Smooth muscle cell (in vitro differentiated cells): ENCODE results near the gene ADH1C. TPM values are rescaled to one million over a fixed set of nuclear protein-coding genes. Genes with fewer than 3 reads are reported as not detected.
"Not testable (repeated sequence)": the region's sequence is repeated elsewhere in the genome, so short reads cannot be mapped to it uniquely, and the experiment has no call there.

Experiments used
- DNase-seq: peaks from one replicate; lab custom pipeline; 2025; ENCODE audit not compliant: unreplicated experiment; lab: John Stamatoyannopoulos, UW
- H2AFZ ChIP-seq: fragments of 200-600 bp; sonication (generic); 2 replicates; pipeline ENCODE4 v1.6.0; 2016; ENCODE audit warnings: antibody characterized with exemption, low read depth, mild to moderate bottlenecking
- H3F3A ChIP-seq: fragments of 200-600 bp; sonication (generic); 2 replicates; pipeline ENCODE4 v1.6.0; 2017; ENCODE audit warnings: antibody characterized with exemption, low read depth
- H3K27ac ChIP-seq: fragments of 200-600 bp; sonication (generic); 2 replicates; pipeline ENCODE4 v1.5.1; 2016; ENCODE audit warnings: low read depth, mild to moderate bottlenecking
- H3K27me3 ChIP-seq: fragments of 200-600 bp; sonication (generic); 2 replicates; pipeline ENCODE4 v1.6.1; 2016; ENCODE audit warnings: low read depth, mild to moderate bottlenecking
- H3K36me3 ChIP-seq: fragments of 200-600 bp; sonication (generic); 2 replicates; pipeline ENCODE4 v1.5.1; 2016; ENCODE audit warnings: low read depth
- H3K4me1 ChIP-seq: fragments of 200-600 bp; sonication (generic); 2 replicates; pipeline ENCODE4 v1.5.1; 2016; ENCODE audit warnings: low read depth
- H3K4me2 ChIP-seq: fragments of 200-600 bp; sonication (generic); 2 replicates; pipeline ENCODE4 v1.6.0; 2016; ENCODE audit warnings: mild to moderate bottlenecking
- H3K4me3 ChIP-seq: fragments of 200-600 bp; sonication (generic); 2 replicates; pipeline ENCODE4 v1.5.1; 2016; ENCODE audit warnings: mild to moderate bottlenecking
- H3K79me2 ChIP-seq: fragments of 200-600 bp; sonication (generic); 2 replicates; pipeline ENCODE4 v1.6.0; 2016; ENCODE audit warnings: low read depth, mild to moderate bottlenecking
- H3K9ac ChIP-seq: fragments of 200-600 bp; sonication (generic); 2 replicates; pipeline ENCODE4 v1.6.0; 2016; ENCODE audit warnings: low read depth
- H3K9me3 ChIP-seq: fragments of 200-600 bp; sonication (generic); replicated peaks from 2 replicates; pipeline ENCODE4 v1.5.1; 2016; ENCODE audit warnings: low read depth
- H4K20me1 ChIP-seq: fragments of 200-600 bp; sonication (generic); 2 replicates; pipeline ENCODE4 v1.6.0; 2016; ENCODE audit warnings: low read depth
- WGBS: methylation state at CpG from one replicate; pipeline ENCODE4 v1.1.7; 2016; ENCODE audit warnings: low lambda C conversion rate; 5-methylcytosine and 5-hydroxymethylcytosine counted together
- polyA plus RNA-seq: library from polyadenylated mRNA; unstranded; fragments of >200 nt; fragmentation: Nextera tagmentation; extraction: Ambion mirVana; gene quantifications from 2 replicates; pipeline ENCODE4 v1.2.1, GENCODE V29; 2016
- total RNA-seq: library from RNA; depleted of rRNA; stranded (reverse); fragments of >200 nt; gene quantifications from 2 replicates; pipeline ENCODE4 v1.2.3, GENCODE V29; 2014
- TF ChIP-seq, protein P1 (sequence below): fragments of 200-600 bp; sonication (generic); IDR thresholded peaks from 2 replicates; pipeline ENCODE4 v1.5.1; 2017; ENCODE audit warnings: borderline replicate concordance, mild to moderate bottlenecking, antibody characterized with exemption; ENCODE audit not compliant: insufficient read depth, poor library complexity, severe bottlenecking

ADH1C gene
- total and polyA plus RNA-seq, 2 experiments from 2014 or later, result not detected

DNA sequence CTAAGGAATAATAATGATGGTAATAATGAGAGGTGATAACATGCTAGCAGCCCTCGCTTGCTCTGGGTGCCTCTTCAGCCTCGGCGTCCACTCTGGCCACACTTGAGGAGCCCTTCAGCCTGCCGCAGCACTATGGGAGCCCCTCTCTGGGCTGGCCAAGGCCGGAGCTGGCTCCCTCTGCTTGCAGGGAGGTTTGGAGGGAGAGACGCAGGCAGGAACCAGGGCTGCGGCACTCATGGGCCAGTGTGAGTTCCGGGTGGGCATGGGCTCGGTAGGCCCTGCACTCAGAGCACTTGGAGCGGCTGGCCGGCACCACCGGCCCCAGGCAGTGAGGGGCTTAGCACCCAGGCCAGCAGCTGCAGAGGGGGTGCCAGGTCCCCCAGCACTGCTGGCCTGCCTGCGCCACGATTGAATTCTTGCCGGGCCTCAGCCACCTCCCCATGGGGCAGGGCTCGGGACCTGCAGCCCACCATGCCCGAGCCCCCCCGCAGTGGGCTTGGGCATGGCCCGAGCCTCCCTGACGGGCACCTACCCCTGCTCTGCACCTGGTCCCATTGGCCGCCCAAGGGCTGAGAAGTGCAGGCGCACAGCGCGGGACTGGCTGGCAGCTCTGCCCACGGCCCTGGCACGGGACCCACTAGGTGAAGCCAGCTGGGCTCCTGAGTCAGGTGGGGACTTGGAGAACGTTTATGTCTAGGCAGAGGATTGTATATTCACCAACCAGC lies 7.1 kb upstream of the ADH1C start:
- 95% methylated on average over 24 of the region's 27 CpGs for WGBS

DNA sequence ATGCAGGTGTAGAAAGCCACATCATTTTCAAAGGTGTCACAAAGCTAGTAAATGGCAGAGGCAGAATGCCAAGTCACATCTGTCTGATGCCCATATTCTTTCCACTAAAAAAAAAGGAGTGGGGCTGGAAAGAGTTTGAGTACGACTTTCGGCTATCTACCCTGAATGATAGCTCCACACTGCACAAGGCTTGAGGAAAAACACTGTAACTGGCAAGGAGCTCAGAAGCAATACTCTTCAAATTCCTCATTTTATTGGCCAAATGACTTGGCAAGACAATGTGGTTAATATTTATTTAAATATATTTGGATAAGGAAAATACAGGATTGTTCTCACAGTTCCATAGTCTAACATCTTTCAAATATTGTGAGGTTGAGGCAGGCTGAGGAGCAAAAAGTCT lies 5.4 kb upstream of the ADH1C start:
- Histone ChIP-seq H3K4me3 (no peak overlapping the region), H3K36me3 (no peaks in the 10 kb centered on the region), H3K27me3 (no peaks in the 10 kb centered on the region), H4K20me1 (no peaks in the 10 kb centered on the region), H3K4me1 (no peaks in the 10 kb centered on the region), H3K79me2 (no peaks in the 10 kb centered on the region), H3K4me2 (no peak overlapping the region), H2AFZ (no peak overlapping the region), H3K27ac (no peak overlapping the region), H3K9ac (no peak overlapping the region), H3F3A (no peaks in the 10 kb centered on the region), H3K9me3 (no peaks in the 10 kb centered on the region)
- DNase-seq, result no peak
- TF ChIP-seq, protein P1, sequence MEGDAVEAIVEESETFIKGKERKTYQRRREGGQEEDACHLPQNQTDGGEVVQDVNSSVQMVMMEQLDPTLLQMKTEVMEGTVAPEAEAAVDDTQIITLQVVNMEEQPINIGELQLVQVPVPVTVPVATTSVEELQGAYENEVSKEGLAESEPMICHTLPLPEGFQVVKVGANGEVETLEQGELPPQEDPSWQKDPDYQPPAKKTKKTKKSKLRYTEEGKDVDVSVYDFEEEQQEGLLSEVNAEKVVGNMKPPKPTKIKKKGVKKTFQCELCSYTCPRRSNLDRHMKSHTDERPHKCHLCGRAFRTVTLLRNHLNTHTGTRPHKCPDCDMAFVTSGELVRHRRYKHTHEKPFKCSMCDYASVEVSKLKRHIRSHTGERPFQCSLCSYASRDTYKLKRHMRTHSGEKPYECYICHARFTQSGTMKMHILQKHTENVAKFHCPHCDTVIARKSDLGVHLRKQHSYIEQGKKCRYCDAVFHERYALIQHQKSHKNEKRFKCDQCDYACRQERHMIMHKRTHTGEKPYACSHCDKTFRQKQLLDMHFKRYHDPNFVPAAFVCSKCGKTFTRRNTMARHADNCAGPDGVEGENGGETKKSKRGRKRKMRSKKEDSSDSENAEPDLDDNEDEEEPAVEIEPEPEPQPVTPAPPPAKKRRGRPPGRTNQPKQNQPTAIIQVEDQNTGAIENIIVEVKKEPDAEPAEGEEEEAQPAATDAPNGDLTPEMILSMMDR, result no peak
- WGBS, result 97% methylated on average over 2 of the region's 2 CpGs

More for the DNA sequence above, 7.1 kb upstream of the ADH1C start:
- H3K4me1 ChIP-seq, result no peaks in the 10 kb centered on the region
- no peaks in the 10 kb centered on the region for H3K9me3 ChIP-seq
- no peaks in the 10 kb centered on the region for H3F3A ChIP-seq
- no peaks in the 10 kb centered on the region for H3K27me3 ChIP-seq
- H3K27ac ChIP-seq, result no peak overlapping the region
- H4K20me1 ChIP-seq, result no peaks in the 10 kb centered on the region
- TF ChIP-seq, protein P1, result no peak
- DNase-seq, result no peak
- H3K9ac ChIP-seq, result no peak overlapping the region
- H3K79me2 ChIP-seq, result no peaks in the 10 kb centered on the region
- H3K36me3 ChIP-seq, result no peaks in the 10 kb centered on the region
- no peak overlapping the region for H2AFZ ChIP-seq
- H3K4me3 ChIP-seq, result no peak overlapping the region
- H3K4me2 ChIP-seq, result no peak overlapping the region

DNA sequence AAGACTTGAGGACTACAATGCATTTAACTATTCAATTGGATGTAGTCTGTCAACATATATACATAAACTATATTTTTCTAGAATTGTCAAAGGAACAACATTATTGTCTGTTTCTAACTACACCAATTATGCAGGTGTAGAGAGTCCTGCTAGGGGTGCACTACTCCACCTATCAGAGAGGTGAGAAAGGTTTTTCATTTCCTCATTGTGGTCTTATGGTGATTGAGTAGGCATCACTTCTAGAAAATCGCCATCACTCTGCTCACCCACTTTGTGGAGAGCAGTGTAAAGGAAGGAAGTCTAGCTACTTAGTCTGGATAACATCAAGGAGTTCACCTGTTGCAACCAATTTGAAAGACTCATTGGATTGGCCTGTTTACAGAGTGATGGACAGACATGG lies 4.4 kb upstream of the ADH1C start:
- Histone ChIP-seq H3K4me1 (no peaks in the 10 kb centered on the region), H3K9me3 (no peaks in the 10 kb centered on the region), H3K27ac (no peak overlapping the region), H3K4me2 (no peak overlapping the region), H3K9ac (no peak overlapping the region), H4K20me1 (no peaks in the 10 kb centered on the region), H2AFZ (no peak overlapping the region), H3K36me3 (no peaks in the 10 kb centered on the region), H3F3A (no peaks in the 10 kb centered on the region), H3K4me3 (no peak overlapping the region), H3K79me2 (no peaks in the 10 kb centered on the region), H3K27me3 (no peaks in the 10 kb centered on the region)
- DNase-seq, result no peak
- TF ChIP-seq, protein P1, result no peak
- whole genome bisulfite sequencing, result 89% methylated on average over 1 of the region's 1 CpG

DNA sequence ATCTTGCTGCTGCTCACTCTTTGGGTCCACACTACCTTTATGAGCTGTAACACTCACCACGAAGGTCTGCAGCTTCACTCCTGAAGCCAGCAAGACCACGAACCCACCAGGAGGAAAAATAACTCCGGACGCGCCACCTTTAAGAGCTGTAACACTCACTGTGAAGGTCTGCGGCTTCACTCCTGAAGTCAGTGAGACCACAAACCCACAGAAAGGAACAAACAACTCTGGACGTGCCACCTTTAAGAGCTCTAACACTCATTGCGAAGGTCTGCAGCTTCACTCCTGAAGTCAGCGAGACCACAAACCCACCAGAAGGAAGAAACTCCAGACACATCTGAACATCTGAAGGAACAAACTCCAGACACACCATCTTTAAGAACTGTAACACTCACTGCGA lies 3.6 kb upstream of the ADH1C start:
- not testable (repeated sequence) for H3K27me3 ChIP-seq, H3K9me3 ChIP-seq, H2AFZ ChIP-seq, H3K4me3 ChIP-seq, H3K27ac ChIP-seq, H3K9ac ChIP-seq, DNase-seq, H3K36me3 ChIP-seq, H3K79me2 ChIP-seq, H3F3A ChIP-seq, H3K4me2 ChIP-seq, H4K20me1 ChIP-seq, H3K4me1 ChIP-seq
- WGBS, result 71% methylated on average over 10 of the region's 10 CpGs
